DOHH2 (cell line): ENCODE measurements around the gene MYL6.

Experiments
- H3F3A ChIP-seq: fragments of 200-600 bp; sonication (generic), shearing (Covaris generic); 2 replicates; pipeline ENCODE4 v1.6.0; 2016; ENCODE audit warnings: antibody characterized with exemption, mild to moderate bottlenecking; ENCODE audit not compliant: control insufficient read depth, insufficient read depth
- H3K27ac ChIP-seq: fragments of 200-600 bp; sonication (generic); 2 replicates; pipeline ENCODE4 v1.5.1; 2014; ENCODE audit warnings: low read depth, mild to moderate bottlenecking, low read length, moderate library complexity
- H3K27me3 ChIP-seq: fragments of 200-600 bp; sonication (generic); 2 replicates; pipeline ENCODE4 v1.6.1; 2014; ENCODE audit warnings: mild to moderate bottlenecking, low read length, mixed read lengths; ENCODE audit not compliant: control insufficient read depth
- H3K36me3 ChIP-seq: fragments of 200-600 bp; sonication (generic); 2 replicates; pipeline ENCODE4 v1.6.1; 2014; ENCODE audit warnings: mild to moderate bottlenecking, low read length, moderate library complexity, mixed read lengths; ENCODE audit not compliant: control insufficient read depth
- H3K4me1 ChIP-seq: fragments of 200-600 bp; sonication (generic); 2 replicates; pipeline ENCODE4 v1.6.1; 2014; ENCODE audit warnings: mild to moderate bottlenecking, low read length, mixed read lengths; ENCODE audit not compliant: control insufficient read depth
- H3K4me2 ChIP-seq: fragments of 200-600 bp; sonication (generic); 2 replicates; pipeline ENCODE4 v1.6.0; 2014; ENCODE audit warnings: mild to moderate bottlenecking, low read length, moderate library complexity
- H3K4me3 ChIP-seq: fragments of 200-600 bp; sonication (generic); 2 replicates; pipeline ENCODE4 v1.5.1; 2014; ENCODE audit warnings: mild to moderate bottlenecking, low read length, mixed read lengths
- H3K79me2 ChIP-seq: fragments of 200-600 bp; sonication (generic); 2 replicates; pipeline ENCODE4 v1.6.1; 2014; ENCODE audit warnings: mild to moderate bottlenecking, low read length, mixed read lengths; ENCODE audit not compliant: control insufficient read depth
- H3K9me2 ChIP-seq: fragments of 200-600 bp; sonication (generic); replicated peaks from 2 replicates; pipeline ENCODE4 v1.6.1; 2014; ENCODE audit warnings: mild to moderate bottlenecking, low read length, mixed read lengths; ENCODE audit not compliant: control insufficient read depth
- H3K9me3 ChIP-seq: fragments of 200-600 bp; sonication (generic); 2 replicates; pipeline ENCODE4 v1.6.1; 2014; ENCODE audit warnings: antibody characterized with exemption, low read length, mixed read lengths; ENCODE audit not compliant: control insufficient read depth, insufficient read depth
- H4K20me1 ChIP-seq: fragments of 200-600 bp; sonication (generic); 2 replicates; pipeline ENCODE4 v1.6.0; 2014; ENCODE audit warnings: low read depth, mild to moderate bottlenecking, antibody characterized with exemption, low read length, moderate library complexity; ENCODE audit not compliant: control insufficient read depth, insufficient read depth
- EZH2phosphoT487 ChIP-seq: fragments of 200-600 bp; sonication (generic); IDR thresholded peaks from 2 replicates; pipeline ENCODE4 v1.6.1; 2017; ENCODE audit warnings: borderline replicate concordance, mild to moderate bottlenecking, antibody characterized with exemption, low read length, moderate library complexity, mixed read lengths
- TF ChIP-seq, protein P1 (sequence below): fragments of 200-600 bp; sonication (generic); IDR thresholded peaks from one replicate; pipeline ENCODE4 v1.5.1; 2014; ENCODE audit warnings: antibody characterized with exemption, mild to moderate bottlenecking, low read depth, low read length; ENCODE audit not compliant: poor library complexity, severe bottlenecking

MYL6 gene

DNA sequence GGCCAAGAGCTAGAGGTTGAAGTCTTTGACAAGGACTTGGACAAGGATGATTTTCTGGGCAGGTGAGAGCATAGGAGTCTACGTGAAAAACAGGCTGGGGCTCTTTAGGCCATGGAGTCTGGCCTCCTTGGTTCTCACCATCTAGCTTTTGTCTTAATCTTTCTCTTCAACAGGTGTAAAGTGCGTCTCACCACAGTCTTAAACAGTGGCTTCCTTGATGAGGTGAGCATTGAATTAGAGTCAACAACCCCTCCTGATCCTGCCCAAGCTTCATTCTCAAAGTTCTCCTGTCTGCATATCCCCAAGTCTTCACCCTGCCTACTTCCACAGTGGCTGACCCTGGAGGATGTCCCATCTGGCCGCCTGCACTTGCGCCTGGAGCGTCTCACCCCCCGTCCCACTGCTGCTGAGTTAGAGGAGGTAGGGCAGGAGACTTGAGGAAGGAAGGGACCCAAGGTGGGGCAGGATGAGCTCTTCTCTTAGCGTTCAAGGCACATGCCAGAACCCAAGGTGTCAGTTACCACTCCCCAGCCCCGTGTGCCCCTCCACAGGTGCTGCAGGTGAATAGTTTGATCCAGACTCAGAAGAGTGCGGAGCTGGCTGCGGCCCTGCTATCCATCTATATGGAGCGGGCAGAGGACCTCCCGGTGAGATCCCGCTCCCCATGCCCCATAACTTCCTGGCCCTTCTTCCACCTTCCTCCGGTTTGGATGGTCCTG, 20.1 kb upstream of the MYL6 start:
- H3K79me2 ChIP-seq: no peaks in the 10 kb centered on the region
- no peak overlapping the region for H3K27ac ChIP-seq
- no peaks in the 10 kb centered on the region for H4K20me1 ChIP-seq
- H3K36me3 ChIP-seq: peaks cover 79% of the 10 kb centered on the region
- TF ChIP-seq, protein P1, sequence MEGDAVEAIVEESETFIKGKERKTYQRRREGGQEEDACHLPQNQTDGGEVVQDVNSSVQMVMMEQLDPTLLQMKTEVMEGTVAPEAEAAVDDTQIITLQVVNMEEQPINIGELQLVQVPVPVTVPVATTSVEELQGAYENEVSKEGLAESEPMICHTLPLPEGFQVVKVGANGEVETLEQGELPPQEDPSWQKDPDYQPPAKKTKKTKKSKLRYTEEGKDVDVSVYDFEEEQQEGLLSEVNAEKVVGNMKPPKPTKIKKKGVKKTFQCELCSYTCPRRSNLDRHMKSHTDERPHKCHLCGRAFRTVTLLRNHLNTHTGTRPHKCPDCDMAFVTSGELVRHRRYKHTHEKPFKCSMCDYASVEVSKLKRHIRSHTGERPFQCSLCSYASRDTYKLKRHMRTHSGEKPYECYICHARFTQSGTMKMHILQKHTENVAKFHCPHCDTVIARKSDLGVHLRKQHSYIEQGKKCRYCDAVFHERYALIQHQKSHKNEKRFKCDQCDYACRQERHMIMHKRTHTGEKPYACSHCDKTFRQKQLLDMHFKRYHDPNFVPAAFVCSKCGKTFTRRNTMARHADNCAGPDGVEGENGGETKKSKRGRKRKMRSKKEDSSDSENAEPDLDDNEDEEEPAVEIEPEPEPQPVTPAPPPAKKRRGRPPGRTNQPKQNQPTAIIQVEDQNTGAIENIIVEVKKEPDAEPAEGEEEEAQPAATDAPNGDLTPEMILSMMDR: no peak
- no peak for TF ChIP-seq EZH2phosphoT487
- H3F3A ChIP-seq: no peaks in the 10 kb centered on the region
- no peaks in the 10 kb centered on the region for H3K4me1 ChIP-seq
- no peak overlapping the region for H3K4me3 ChIP-seq
- no peaks in the 10 kb centered on the region for H3K9me3 ChIP-seq
- no peak overlapping the region for H3K4me2 ChIP-seq
- H3K9me2 ChIP-seq: no peaks in the 10 kb centered on the region
- no peaks in the 10 kb centered on the region for H3K27me3 ChIP-seq

DNA sequence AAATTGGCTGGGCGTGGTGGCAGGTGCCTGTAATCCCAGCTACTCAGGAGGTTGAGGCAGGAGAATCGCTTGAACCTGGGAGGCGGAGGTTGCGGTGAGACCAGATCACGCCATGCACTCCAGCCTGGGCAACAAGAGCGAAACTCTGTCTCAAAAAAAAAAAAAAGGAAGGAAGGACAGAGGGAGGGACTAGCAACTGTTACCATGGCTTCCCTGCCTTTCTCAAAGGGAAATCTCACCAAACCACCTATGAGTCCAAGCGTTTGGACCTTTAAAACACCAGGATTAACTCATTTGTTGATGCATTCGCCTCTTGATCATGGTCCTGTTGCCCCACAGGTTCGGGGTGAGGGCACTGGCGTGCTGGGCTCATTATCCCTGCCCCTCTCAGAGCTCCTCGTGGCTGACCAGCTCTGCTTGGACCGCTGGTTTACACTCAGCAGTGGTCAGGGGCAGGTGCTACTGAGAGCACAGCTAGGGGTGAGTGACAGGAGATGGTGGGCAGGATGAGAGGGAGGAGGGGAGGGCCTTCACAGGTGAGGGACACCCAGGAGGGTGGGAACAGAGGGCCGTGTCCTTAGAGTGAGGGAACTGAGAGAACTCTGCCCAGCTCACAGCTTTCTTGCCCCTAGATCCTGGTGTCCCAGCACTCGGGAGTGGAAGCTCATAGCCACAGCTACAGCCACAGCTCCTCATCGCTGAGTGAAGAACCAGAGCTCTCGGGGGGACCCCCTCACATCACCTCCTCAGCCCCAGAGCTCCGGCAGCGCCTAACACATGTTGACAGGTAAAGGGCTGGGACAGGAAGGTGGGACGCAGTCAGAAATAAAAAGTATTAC, 16.0 kb upstream of the MYL6 start:
- Histone ChIP-seq H3K4me3 (no peak overlapping the region), H3K27me3 (no peaks in the 10 kb centered on the region), H3K9me2 (no peaks in the 10 kb centered on the region), H3K4me2 (no peak overlapping the region), H3K36me3 (peaks cover 64% of the 10 kb centered on the region), H3K79me2 (no peaks in the 10 kb centered on the region), H3K9me3 (no peaks in the 10 kb centered on the region), H4K20me1 (no peaks in the 10 kb centered on the region), H3K4me1 (no peaks in the 10 kb centered on the region), H3K27ac (no peak overlapping the region), H3F3A (peaks cover 15% of the 10 kb centered on the region)
- TF ChIP-seq EZH2phosphoT487: no peak

DNA sequence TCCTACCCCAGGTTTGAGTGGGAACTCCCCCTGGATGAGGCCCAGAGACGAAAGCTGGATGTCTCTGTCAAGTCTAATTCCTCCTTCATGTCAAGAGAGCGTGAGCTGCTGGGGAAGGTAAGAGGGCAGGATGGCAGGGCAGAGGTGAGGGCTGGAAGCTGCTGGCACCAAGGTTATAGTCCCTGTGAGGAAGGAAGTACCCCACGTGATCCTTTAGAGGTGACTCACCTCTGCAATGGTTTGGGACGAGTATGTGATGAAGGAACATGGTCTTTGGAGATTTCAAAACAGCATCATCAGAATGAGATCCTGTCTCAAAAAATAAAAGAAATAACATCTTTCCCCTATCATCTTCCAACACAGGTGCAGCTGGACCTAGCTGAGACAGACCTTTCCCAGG, 14.9 kb upstream of the MYL6 start:
- no peaks in the 10 kb centered on the region for H4K20me1 ChIP-seq
- TF ChIP-seq, protein P1: no peak
- no peak for TF ChIP-seq EZH2phosphoT487
- no peaks in the 10 kb centered on the region for H3K9me2 ChIP-seq
- no peak overlapping the region for H3K27ac ChIP-seq
- H3K4me1 ChIP-seq: no peaks in the 10 kb centered on the region
- H3K4me2 ChIP-seq: no peak overlapping the region
- H3K79me2 ChIP-seq: no peaks in the 10 kb centered on the region
- H3K27me3 ChIP-seq: no peaks in the 10 kb centered on the region
- H3K4me3 ChIP-seq: no peak overlapping the region
- peaks cover 15% of the 10 kb centered on the region for H3F3A ChIP-seq
- H3K9me3 ChIP-seq: no peaks in the 10 kb centered on the region
- peaks cover 53% of the 10 kb centered on the region for H3K36me3 ChIP-seq

DNA sequence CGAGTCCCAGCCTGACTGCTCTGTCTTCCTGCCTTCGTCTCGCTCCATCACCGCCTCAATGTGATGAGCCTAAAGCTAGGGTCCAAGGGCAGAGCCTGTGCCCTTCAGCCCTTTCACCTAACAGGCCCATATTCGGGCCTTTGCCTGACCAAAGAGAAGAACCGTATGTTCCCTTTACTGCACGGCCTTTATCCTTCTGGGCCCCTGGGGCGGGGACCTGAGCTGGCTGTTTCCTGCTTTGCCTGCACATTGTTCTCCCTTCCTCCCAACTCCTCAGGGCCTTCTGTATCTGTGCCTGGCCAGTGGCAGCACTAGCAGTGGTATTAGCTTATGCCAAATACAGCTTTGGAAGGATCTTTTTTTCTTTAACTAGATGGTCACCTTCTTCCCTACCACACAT, 14.3 kb upstream of the MYL6 start:
- H3K9me2 ChIP-seq: no peaks in the 10 kb centered on the region
- TF ChIP-seq, protein P1: no peak
- TF ChIP-seq EZH2phosphoT487: no peak
- no peaks in the 10 kb centered on the region for H4K20me1 ChIP-seq
- no peaks in the 10 kb centered on the region for H3K79me2 ChIP-seq
- peaks cover 15% of the 10 kb centered on the region for H3F3A ChIP-seq
- no peaks in the 10 kb centered on the region for H3K9me3 ChIP-seq
- H3K36me3 ChIP-seq: peaks cover 47% of the 10 kb centered on the region
- no peak overlapping the region for H3K4me2 ChIP-seq
- H3K27ac ChIP-seq: no peak overlapping the region
- no peaks in the 10 kb centered on the region for H3K27me3 ChIP-seq
- H3K4me1 ChIP-seq: no peaks in the 10 kb centered on the region
- no peak overlapping the region for H3K4me3 ChIP-seq
